H9 (cell line): ENCODE measurements around the gene PDZD2. TPM values are rescaled to one million over a fixed set of nuclear protein-coding genes. Genes with fewer than 3 reads are reported as not detected.

Experiments
- DNase-seq: peaks from one replicate; pipeline ENCODE4 v3.0.0-alpha.2; 2017
- H2AFZ ChIP-seq: one replicate; pipeline ENCODE4 v1.6.1; 2013; ENCODE audit warnings: mild to moderate bottlenecking, low read length, control low read depth, moderate library complexity
- H2AK5ac ChIP-seq: 2 replicates; pipeline ENCODE4 v1.6.1; 2013; ENCODE audit warnings: low read length, control low read depth, mixed read lengths; ENCODE audit not compliant: insufficient read length
- H2BK120ac ChIP-seq: one replicate; pipeline ENCODE4 v1.6.1; 2013; ENCODE audit warnings: low read depth, mild to moderate bottlenecking, low read length, control low read depth, inconsistent platforms; ENCODE audit not compliant: poor library complexity, severe bottlenecking
- H2BK12ac ChIP-seq: 2 replicates; pipeline ENCODE4 v1.6.1; 2013; ENCODE audit warnings: low read length, control low read depth, mixed read lengths, low read depth; ENCODE audit not compliant: insufficient read length
- H2BK15ac ChIP-seq: 2 replicates; pipeline ENCODE4 v1.6.1; 2013; ENCODE audit warnings: low read depth, low read length, control low read depth
- H2BK20ac ChIP-seq: one replicate; pipeline ENCODE4 v1.6.1; 2013; ENCODE audit warnings: low read depth, mild to moderate bottlenecking, low read length, control low read depth, inconsistent platforms; ENCODE audit not compliant: poor library complexity, severe bottlenecking
- H2BK5ac ChIP-seq: 2 replicates; pipeline ENCODE4 v1.6.1; 2013; ENCODE audit warnings: low read length, control low read depth, mixed read lengths; ENCODE audit not compliant: insufficient read length
- H3K14ac ChIP-seq: 2 replicates; pipeline ENCODE4 v1.6.1; 2013; ENCODE audit warnings: low read length, control low read depth; ENCODE audit not compliant: insufficient read depth
- H3K18ac ChIP-seq: 2 replicates; pipeline ENCODE4 v1.6.1; 2013; ENCODE audit warnings: low read depth, mild to moderate bottlenecking, mixed read lengths, low read length, control low read depth; ENCODE audit not compliant: insufficient read length
- H3K23ac ChIP-seq: 2 replicates; pipeline ENCODE4 v1.6.1; 2013; ENCODE audit warnings: low read length, control low read depth, mixed read lengths, low read depth; ENCODE audit not compliant: insufficient read length
- H3K23me2 ChIP-seq: 2 replicates; pipeline ENCODE4 v1.6.1; 2013; ENCODE audit warnings: low read depth, mild to moderate bottlenecking, mixed read lengths, low read length, control low read depth; ENCODE audit not compliant: insufficient read length, poor library complexity, severe bottlenecking
- H3K27ac ChIP-seq: 2 replicates; pipeline ENCODE4 v1.5.1; 2013; ENCODE audit warnings: low read length, control low read depth, mixed read lengths, low read depth; ENCODE audit not compliant: insufficient read length
- H3K27me3 ChIP-seq: 2 replicates; pipeline ENCODE4 v1.6.1; 2013; ENCODE audit warnings: low read length, control low read depth, inconsistent platforms; ENCODE audit not compliant: insufficient read depth
- H3K4ac ChIP-seq: 2 replicates; pipeline ENCODE4 v1.6.1; 2013; ENCODE audit warnings: low read depth, mild to moderate bottlenecking, control low read depth, inconsistent platforms, low read length, moderate library complexity
- H3K4me1 ChIP-seq: 2 replicates; pipeline ENCODE4 v1.6.1; 2013; ENCODE audit warnings: low read length, control low read depth, inconsistent platforms; ENCODE audit not compliant: insufficient read depth
- H3K4me2 ChIP-seq: 2 replicates; pipeline ENCODE4 v1.6.1; 2013; ENCODE audit warnings: low read length, control low read depth, mixed read lengths; ENCODE audit not compliant: insufficient read length, insufficient read depth
- H3K56ac ChIP-seq: 2 replicates; pipeline ENCODE4 v1.6.1; 2013; ENCODE audit warnings: low read depth, mild to moderate bottlenecking, mixed read lengths, low read length, control low read depth; ENCODE audit not compliant: insufficient read length
- H3K79me1 ChIP-seq: 2 replicates; pipeline ENCODE4 v1.6.1; 2013; ENCODE audit warnings: low read depth, mild to moderate bottlenecking, moderate library complexity, low read length, control low read depth, inconsistent platforms; ENCODE audit not compliant: insufficient read depth, poor library complexity, severe bottlenecking
- H3K79me2 ChIP-seq: 2 replicates; pipeline ENCODE4 v1.6.1; 2013; ENCODE audit warnings: low read length, control low read depth, inconsistent platforms; ENCODE audit not compliant: insufficient read depth
- H3K9ac ChIP-seq: 2 replicates; pipeline ENCODE4 v1.6.1; 2013; ENCODE audit warnings: low read length, control low read depth, mixed read lengths; ENCODE audit not compliant: insufficient read length; ENCODE audit errors: extremely low read depth
- H3K9me3 ChIP-seq: one replicate; pipeline ENCODE4 v1.6.1; 2013; ENCODE audit warnings: low read depth, low read length, inconsistent platforms; ENCODE audit not compliant: control insufficient read depth
- H3T11ph ChIP-seq: one replicate; pipeline ENCODE4 v1.6.1; 2013; ENCODE audit warnings: mild to moderate bottlenecking, low read length, control low read depth, inconsistent platforms
- H4K20me1 ChIP-seq: one replicate; pipeline ENCODE4 v1.6.1; 2013; ENCODE audit not compliant: control insufficient read depth, insufficient read length, insufficient read depth
- H4K5ac ChIP-seq: 2 replicates; pipeline ENCODE4 v1.6.1; 2013; ENCODE audit warnings: low read depth, mild to moderate bottlenecking, mixed read lengths, low read length, control low read depth; ENCODE audit not compliant: insufficient read length
- H4K8ac ChIP-seq: replicated peaks from 2 replicates; pipeline ENCODE4 v1.6.1; 2013; ENCODE audit warnings: low read length, control low read depth, mixed read lengths, low read depth; ENCODE audit not compliant: insufficient read length
- H4K91ac ChIP-seq: 2 replicates; pipeline ENCODE4 v1.6.1; 2013; ENCODE audit warnings: low read depth, mild to moderate bottlenecking, moderate library complexity, mixed read lengths, low read length, control low read depth; ENCODE audit not compliant: insufficient read length
- H3K27ac Mint-ChIP-seq, 3 experiments: 2 replicates in 2 of 3; 3 replicates in 1 of 3; pipeline ENCODE4 v1.8.0; 2020 to 2021; ENCODE audit warnings: mixed read lengths in 3 of 3, mild to moderate bottlenecking in 1 of 3, moderate library complexity in 1 of 3
- H3K27me3 Mint-ChIP-seq: 2 replicates; pipeline ENCODE4 v1.8.0; 2021; ENCODE audit warnings: low read depth, mild to moderate bottlenecking, moderate library complexity, mixed read lengths
- H3K36me3 Mint-ChIP-seq, 3 experiments: 2 replicates in 2 of 3; 3 replicates in 1 of 3; pipeline ENCODE4 v1.8.0; 2020 to 2021; ENCODE audit warnings: low read depth in 3 of 3, mixed read lengths in 3 of 3; ENCODE audit not compliant: insufficient read depth in 1 of 3
- H3K4me1 Mint-ChIP-seq, 2 experiments: 2 replicates each; pipeline ENCODE4 v1.8.0; 2020; ENCODE audit warnings: mixed read lengths in 2 of 2
- H3K4me3 Mint-ChIP-seq, 2 experiments: 2 replicates in 1 of 2; 3 replicates in 1 of 2; pipeline ENCODE4 v1.8.0; 2020 to 2021; ENCODE audit warnings: mild to moderate bottlenecking in 2 of 2, mixed read lengths in 2 of 2, moderate library complexity in 1 of 2
- H3K9me3 Mint-ChIP-seq, 2 experiments: 2 replicates in 1 of 2; 3 replicates in 1 of 2; pipeline ENCODE4 v1.8.0; 2020; ENCODE audit warnings: mild to moderate bottlenecking in 2 of 2, mixed read lengths in 2 of 2, moderate library complexity in 1 of 2
- WGBS: extraction: QIAGEN DNeasy Blood & Tissue Kit; methylation state at CpG from one replicate; pipeline ENCODE4 v1.1.7; 2013; ENCODE audit warnings: missing lambda C conversion rate, low lambda C conversion rate, mixed read lengths; ENCODE audit not compliant: insufficient read length; ENCODE audit errors: extremely low coverage; 5-methylcytosine and 5-hydroxymethylcytosine counted together
- total RNA-seq: library from RNA; stranded (reverse); gene quantifications from 2 replicates; pipeline ENCODE4 v1.2.1, GENCODE V29; 2021
- TF ChIP-seq, protein P1 (sequence below): fragments of 200-600 bp; sonication (generic); conservative IDR thresholded peaks from 3 replicates; pipeline ENCODE4 v1.8.0; 2021; ENCODE audit warnings: antibody characterized with exemption, mild to moderate bottlenecking

PDZD2 gene
- total RNA-seq, 1 experiment from 2014 or later: 9.9 TPM

DNA sequence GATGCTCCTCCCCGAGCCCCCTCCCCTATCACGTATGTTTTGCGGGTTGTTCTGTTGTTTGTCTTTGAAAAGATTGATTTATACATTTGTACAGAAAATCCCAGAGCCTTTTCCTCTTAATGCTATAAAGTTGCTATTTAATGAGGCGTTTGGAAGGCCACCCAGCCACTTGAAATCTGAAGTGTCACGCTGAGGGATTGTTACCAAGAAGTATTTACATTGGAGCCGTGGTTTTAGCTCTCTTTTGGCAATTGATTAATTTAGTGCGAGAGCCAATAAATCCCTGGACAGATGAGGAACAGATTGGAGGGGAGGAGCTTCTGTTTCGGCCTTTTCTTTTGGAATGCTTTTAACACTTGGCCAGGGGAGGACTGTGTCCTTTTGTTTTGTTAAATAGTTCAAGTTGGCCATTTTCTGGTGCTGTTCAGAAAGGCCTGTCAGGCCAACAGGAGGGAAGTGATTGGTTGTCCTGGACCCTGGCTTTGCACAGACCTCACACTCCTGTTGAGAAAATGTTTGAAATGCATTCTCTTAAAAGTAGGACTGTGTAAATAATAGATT is 250.2 kb downstream of the PDZD2 start:
- H3K27ac ChIP-seq: no peak overlapping the region
- H4K5ac ChIP-seq: no peak overlapping the region
- TF ChIP-seq, protein P1, sequence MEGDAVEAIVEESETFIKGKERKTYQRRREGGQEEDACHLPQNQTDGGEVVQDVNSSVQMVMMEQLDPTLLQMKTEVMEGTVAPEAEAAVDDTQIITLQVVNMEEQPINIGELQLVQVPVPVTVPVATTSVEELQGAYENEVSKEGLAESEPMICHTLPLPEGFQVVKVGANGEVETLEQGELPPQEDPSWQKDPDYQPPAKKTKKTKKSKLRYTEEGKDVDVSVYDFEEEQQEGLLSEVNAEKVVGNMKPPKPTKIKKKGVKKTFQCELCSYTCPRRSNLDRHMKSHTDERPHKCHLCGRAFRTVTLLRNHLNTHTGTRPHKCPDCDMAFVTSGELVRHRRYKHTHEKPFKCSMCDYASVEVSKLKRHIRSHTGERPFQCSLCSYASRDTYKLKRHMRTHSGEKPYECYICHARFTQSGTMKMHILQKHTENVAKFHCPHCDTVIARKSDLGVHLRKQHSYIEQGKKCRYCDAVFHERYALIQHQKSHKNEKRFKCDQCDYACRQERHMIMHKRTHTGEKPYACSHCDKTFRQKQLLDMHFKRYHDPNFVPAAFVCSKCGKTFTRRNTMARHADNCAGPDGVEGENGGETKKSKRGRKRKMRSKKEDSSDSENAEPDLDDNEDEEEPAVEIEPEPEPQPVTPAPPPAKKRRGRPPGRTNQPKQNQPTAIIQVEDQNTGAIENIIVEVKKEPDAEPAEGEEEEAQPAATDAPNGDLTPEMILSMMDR: no peak
- H4K20me1 ChIP-seq: no peaks in the 10 kb centered on the region
- no peak overlapping the region for H2BK5ac ChIP-seq
- peaks cover 8% of the 10 kb centered on the region; the same call in 1 of the 2 replicates for H3K4me1 ChIP-seq
- no peaks in the 10 kb centered on the region for H3K79me2 ChIP-seq
- no peak overlapping the region for H2AK5ac ChIP-seq
- H3K4me2 ChIP-seq: peak overlapping the region; percentile 12
- H3K9me3 Mint-ChIP-seq: no peaks in the 10 kb centered on the region; a peak in 1 of 5 replicates
- no peaks in the 10 kb centered on the region for H3K79me1 ChIP-seq
- H2BK15ac ChIP-seq: no peak overlapping the region
- H3K36me3 Mint-ChIP-seq: no peaks in the 10 kb centered on the region; a peak in 1 of 7 replicates
- H2BK120ac ChIP-seq: no peak overlapping the region
- peak overlapping the region in 1 of 2 experiments; percentile 7; a peak in 2 of 5 replicates for H3K4me3 Mint-ChIP-seq
- H3K27me3 Mint-ChIP-seq: no peaks in the 10 kb centered on the region; the same call in 1 of the 2 replicates
- WGBS: no CpG with 5 or more reads among the region's 8 CpGs
- H3K56ac ChIP-seq: no peak overlapping the region
- H3K27me3 ChIP-seq: no peaks in the 10 kb centered on the region
- no peaks in the 10 kb centered on the region for H3K23me2 ChIP-seq
- H2BK20ac ChIP-seq: no peak overlapping the region
- H3K4me1 Mint-ChIP-seq: peaks cover 48% of the 10 kb centered on the region in 2 experiments
- no peak overlapping the region for H3K9ac ChIP-seq
- no peak overlapping the region for H3K23ac ChIP-seq
- DNase-seq: peak; percentile 49
- no peak overlapping the region for H3K18ac ChIP-seq
- H4K91ac ChIP-seq: no peak overlapping the region
- no peak overlapping the region for H4K8ac ChIP-seq
- H2AFZ ChIP-seq: no peak overlapping the region
- peak overlapping the region; percentile 11 to 78 (median 51); a peak in 4 of 7 replicates for H3K27ac Mint-ChIP-seq
- no peak overlapping the region; the same call in 1 of the 2 replicates for H3K14ac ChIP-seq
- no peaks in the 10 kb centered on the region for H3K9me3 ChIP-seq
- H2BK12ac ChIP-seq: no peak overlapping the region
- no peak overlapping the region for H3T11ph ChIP-seq
- H3K4ac ChIP-seq: no peak overlapping the region
